Measurements from ENCODE around the gene OPN1LW. TPM values are rescaled to one million over a fixed set of nuclear protein-coding genes. Genes with fewer than 3 reads are reported as not detected.
A peak's percentile ranks its signal among the peaks of the same experiment; 100 is the strongest.

OPN1LW gene
- total RNA-seq, 1 experiment from 2014 or later, result not detected

GRCh38 chrX:154120567-154120966 is 23.5 kb upstream of the OPN1LW start:
- H3K9me3 ChIP-seq (replicated peaks), result no peaks in the 10 kb centered on the region
- H3K27me3 ChIP-seq (replicated peaks), result no peaks in the 10 kb centered on the region
- no peaks in the 10 kb centered on the region for H3K4me1 ChIP-seq (replicated peaks)

GRCh38 chrX:154121207-154121606 is 22.8 kb upstream of the OPN1LW start:
- Histone ChIP-seq H3K36me3 (no peaks in the 10 kb centered on the region), H3K27ac (no peak overlapping the region), H3K9me3 (replicated peaks) (no peaks in the 10 kb centered on the region), H3K27me3 (replicated peaks) (no peaks in the 10 kb centered on the region), H3K4me1 (replicated peaks) (no peaks in the 10 kb centered on the region), H3K4me3 (no peak overlapping the region)
- DNase-seq (ENCODE audit: low read depth in 1 of 2, low spot score in 2 of 2), result no peak

More at GRCh38 chrX:154120567-154120966, 23.5 kb upstream of the OPN1LW start:
- DNase-seq (ENCODE audit: low read depth in 1 of 2, low spot score in 2 of 2), result no peak
- H3K36me3 ChIP-seq, result no peaks in the 10 kb centered on the region
- no peak overlapping the region for H3K27ac ChIP-seq
- no peak overlapping the region for H3K4me3 ChIP-seq

- Histone ChIP-seq H3K27ac (no peak overlapping the region), H3K36me3 (no peaks in the 10 kb centered on the region), H3K27me3 (replicated peaks) (no peaks in the 10 kb centered on the region), H3K4me3 (no peak overlapping the region), H3K4me1 (replicated peaks) (no peaks in the 10 kb centered on the region), H3K9me3 (replicated peaks) (no peaks in the 10 kb centered on the region)
- DNase-seq (ENCODE audit: low read depth in 1 of 2, low spot score in 2 of 2), result no peak
Measured at GRCh38 chrX:154121961-154122360, 22.1 kb upstream of the OPN1LW start.

DNA sequence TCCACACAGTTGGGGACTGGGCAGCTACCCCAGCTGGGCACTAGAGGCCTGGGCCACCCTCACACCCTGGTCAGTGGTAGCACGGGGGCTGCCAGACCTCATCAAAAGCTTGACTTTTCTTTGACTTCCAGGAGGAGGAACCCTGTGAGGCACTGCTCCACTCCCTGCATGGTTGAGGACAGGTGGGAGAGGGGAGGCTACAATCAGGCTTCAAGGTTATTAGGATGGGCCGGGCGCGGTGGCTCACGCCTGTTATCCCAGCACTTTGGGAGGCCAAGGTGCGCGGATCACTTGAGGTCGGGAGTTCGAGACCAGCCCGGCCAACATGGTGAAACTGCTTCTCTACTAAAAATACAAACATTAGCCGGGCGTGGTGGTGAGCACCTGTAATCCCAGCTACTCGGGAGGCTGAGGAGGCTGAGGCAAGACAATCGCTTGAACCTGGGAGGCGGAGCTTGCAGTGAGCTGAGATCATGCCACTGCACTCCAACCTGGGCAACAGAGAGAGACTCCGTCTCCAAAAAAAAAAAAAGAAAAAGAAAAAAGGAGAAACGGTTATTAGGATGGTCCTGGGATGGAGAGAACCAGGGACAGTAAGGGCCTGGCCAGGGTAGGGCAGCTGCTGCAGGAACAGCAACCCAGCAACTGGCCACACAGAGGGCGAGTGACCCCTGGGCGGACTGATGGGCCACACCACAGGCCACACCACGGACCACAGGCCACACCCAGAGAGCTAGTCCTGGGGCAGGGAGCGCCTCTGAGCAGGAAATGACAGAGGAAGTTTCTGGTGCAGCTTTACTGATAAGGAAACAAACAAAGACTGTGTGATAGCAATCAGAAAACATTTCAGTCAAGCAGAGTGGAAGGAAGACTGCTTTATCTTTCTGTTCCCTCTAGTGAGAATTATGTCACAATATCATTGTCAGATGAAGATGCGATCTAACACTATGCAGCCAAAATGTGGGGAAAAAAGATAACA is 20.5 kb upstream of the OPN1LW start:
- Histone ChIP-seq H3K4me3 (no peak overlapping the region), H3K4me1 (replicated peaks) (no peaks in the 10 kb centered on the region), H3K36me3 (no peaks in the 10 kb centered on the region), H3K27ac (no peak overlapping the region), H3K27me3 (replicated peaks) (no peaks in the 10 kb centered on the region), H3K9me3 (replicated peaks) (no peaks in the 10 kb centered on the region)
- DNase-seq (ENCODE audit: low read depth in 1 of 2, low spot score in 2 of 2), result no peak

GRCh38 chrX:154125391-154126040 is 18.5 kb upstream of the OPN1LW start:
- no peak for DNase-seq (ENCODE audit: low read depth in 1 of 2, low spot score in 2 of 2)
- H3K36me3 ChIP-seq, result no peaks in the 10 kb centered on the region
- H3K4me3 ChIP-seq, result no peak overlapping the region
- H3K27me3 ChIP-seq (replicated peaks), result no peaks in the 10 kb centered on the region
- no peaks in the 10 kb centered on the region for H3K4me1 ChIP-seq (replicated peaks)
- H3K27ac ChIP-seq, result no peak overlapping the region
- no peaks in the 10 kb centered on the region for H3K9me3 ChIP-seq (replicated peaks)

DNA sequence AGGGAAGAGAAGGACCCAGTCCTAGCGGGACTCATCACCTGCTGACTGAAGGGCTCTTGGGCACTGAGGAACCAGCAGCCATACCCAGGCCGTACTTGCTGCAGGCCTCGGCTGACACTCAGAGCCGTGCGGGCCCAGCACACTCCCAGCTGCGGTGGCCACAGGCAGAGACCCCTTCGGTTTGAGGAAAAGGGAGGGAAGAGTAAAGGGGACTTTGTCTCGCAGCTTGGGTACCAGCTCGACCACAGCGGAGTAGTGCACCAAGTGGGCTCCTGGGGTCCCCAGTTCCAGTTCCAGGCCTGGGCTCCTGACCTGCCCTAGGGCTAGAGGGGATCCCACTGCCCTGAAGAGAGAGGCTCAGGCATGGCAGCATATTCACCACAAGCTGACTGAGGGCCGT is 17.9 kb upstream of the OPN1LW start:
- no peaks in the 10 kb centered on the region for H3K36me3 ChIP-seq
- no peak for DNase-seq (ENCODE audit: low read depth in 1 of 2, low spot score in 2 of 2)
- no peak overlapping the region for H3K4me3 ChIP-seq
- no peaks in the 10 kb centered on the region for H3K27me3 ChIP-seq (replicated peaks)
- H3K4me1 ChIP-seq (replicated peaks), result no peaks in the 10 kb centered on the region
- H3K27ac ChIP-seq, result no peak overlapping the region
- no peaks in the 10 kb centered on the region for H3K9me3 ChIP-seq (replicated peaks)

DNA sequence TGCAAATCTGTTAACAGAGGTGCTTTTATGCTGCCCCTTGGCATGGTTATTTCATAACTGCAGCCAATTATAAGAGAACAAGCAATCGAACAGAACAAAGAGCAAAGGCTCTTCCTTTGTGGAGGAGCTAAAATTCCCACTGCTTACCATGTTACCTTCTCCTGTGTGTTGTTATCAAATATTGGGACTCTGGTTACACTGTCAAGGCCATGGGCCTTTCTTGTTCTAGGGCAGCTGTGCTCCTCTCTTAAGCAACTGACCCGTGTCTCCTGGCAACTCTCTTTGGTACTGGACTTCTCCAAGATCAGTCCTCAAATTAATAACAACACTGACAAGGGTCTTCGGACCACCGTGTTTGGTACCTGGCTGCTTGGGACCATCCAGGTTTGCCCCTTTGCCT is 12.1 kb upstream of the OPN1LW start:
- Histone ChIP-seq H3K9me3 (replicated peaks) (no peaks in the 10 kb centered on the region), H3K4me1 (replicated peaks) (0 out of 2 replicates have a peak, but pooled peaks cover 4% of the 10 kb centered on the region), H3K36me3 (no peaks in the 10 kb centered on the region), H3K27ac (no peak overlapping the region), H3K4me3 (no peak overlapping the region), H3K27me3 (replicated peaks) (no peaks in the 10 kb centered on the region)
- DNase-seq (ENCODE audit: low read depth in 1 of 2, low spot score in 2 of 2), result no peak

- H3K4me1 ChIP-seq (replicated peaks), result 0 out of 2 replicates have a peak, but pooled peaks cover 4% of the 10 kb centered on the region
- no peaks in the 10 kb centered on the region for H3K36me3 ChIP-seq
- no peak overlapping the region for H3K4me3 ChIP-seq
- no peak for DNase-seq (ENCODE audit: low read depth in 1 of 2, low spot score in 2 of 2)
- H3K9me3 ChIP-seq (replicated peaks), result no peaks in the 10 kb centered on the region
- no peak overlapping the region for H3K27ac ChIP-seq
- H3K27me3 ChIP-seq (replicated peaks), result no peaks in the 10 kb centered on the region
Measured at GRCh38 chrX:154132366-154132765, 11.7 kb upstream of the OPN1LW start.

DNA sequence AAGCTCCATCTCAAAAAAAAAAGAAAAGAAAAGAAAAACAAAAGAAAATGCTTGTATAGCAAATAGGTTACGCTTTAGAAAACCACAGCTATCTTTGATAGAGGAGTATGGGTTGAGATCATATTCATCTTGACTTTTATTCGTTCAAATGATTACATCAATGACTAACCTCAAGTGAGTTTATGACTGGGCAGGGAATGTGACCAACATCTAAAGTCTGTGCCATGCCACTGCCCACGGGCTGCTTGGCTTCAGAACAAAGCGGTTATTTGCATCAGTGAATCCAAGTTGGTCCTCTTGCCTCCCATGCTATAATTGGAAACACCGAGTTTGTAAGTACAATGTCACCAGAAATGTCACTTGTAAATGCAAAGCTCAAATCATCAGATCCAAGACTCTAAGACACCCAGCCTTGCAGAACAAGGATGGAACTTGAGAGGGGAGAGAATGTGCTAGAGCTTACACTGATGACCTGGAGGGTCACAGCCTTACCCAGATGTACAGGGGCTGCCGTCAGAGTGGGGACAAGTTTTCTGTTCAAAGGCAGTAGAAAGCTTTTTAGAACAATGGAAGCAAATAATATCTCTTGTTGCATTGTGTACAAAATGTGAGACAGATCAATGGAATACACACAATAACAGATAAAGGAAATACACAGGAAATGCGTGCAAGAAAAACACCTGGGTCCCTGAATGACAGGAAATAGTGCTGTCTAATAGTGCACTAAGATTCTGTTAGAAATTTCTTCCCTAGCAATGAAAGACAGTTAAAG is 8.4 kb upstream of the OPN1LW start:
- no peak for DNase-seq (ENCODE audit: low read depth in 1 of 2, low spot score in 2 of 2)

GRCh38 chrX:154136627-154137161 is 7.3 kb upstream of the OPN1LW start:
- Histone ChIP-seq H3K4me3 (no peak overlapping the region), H3K27ac (no peak overlapping the region), H3K9me3 (replicated peaks) (no peaks in the 10 kb centered on the region), H3K4me1 (replicated peaks) (0 out of 2 replicates have a peak, but pooled peaks cover 4% of the 10 kb centered on the region), H3K36me3 (no peaks in the 10 kb centered on the region), H3K27me3 (replicated peaks) (no peaks in the 10 kb centered on the region)
- peak; percentile 38 to 63 for DNase-seq (ENCODE audit: low read depth in 1 of 2, low spot score in 2 of 2)

More for the DNA sequence above, 8.4 kb upstream of the OPN1LW start:
- Histone ChIP-seq H3K36me3 (no peaks in the 10 kb centered on the region), H3K27me3 (replicated peaks) (no peaks in the 10 kb centered on the region), H3K4me3 (no peak overlapping the region), H3K27ac (no peak overlapping the region), H3K9me3 (replicated peaks) (no peaks in the 10 kb centered on the region), H3K4me1 (replicated peaks) (0 out of 2 replicates have a peak, but pooled peaks cover 4% of the 10 kb centered on the region)

DNA sequence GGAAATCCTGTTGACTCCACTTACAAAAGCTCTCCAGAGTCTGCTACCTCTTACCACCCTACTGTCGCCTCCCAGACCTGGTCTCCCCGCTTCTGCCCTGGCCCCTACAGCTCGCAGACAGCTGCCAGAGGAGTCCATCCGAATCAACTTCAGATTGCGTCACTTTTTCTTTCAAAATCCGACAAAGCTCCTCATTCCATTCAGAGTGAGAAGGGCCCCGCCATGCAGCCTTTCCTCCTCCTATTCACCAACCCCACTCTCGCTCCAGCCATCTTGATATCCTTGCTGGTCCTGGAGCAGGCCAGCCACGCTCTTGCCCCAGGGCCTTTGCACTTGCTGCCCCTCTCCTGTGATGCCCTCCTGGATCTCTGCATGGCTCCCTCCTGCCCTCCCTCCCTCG is 5.2 kb upstream of the OPN1LW start:
- Histone ChIP-seq H3K36me3 (no peaks in the 10 kb centered on the region), H3K27ac (no peak overlapping the region), H3K9me3 (replicated peaks) (no peaks in the 10 kb centered on the region), H3K4me3 (no peak overlapping the region), H3K27me3 (replicated peaks) (no peaks in the 10 kb centered on the region), H3K4me1 (replicated peaks) (0 out of 2 replicates have a peak, but pooled peaks cover 4% of the 10 kb centered on the region)
- no peak for DNase-seq (ENCODE audit: low read depth in 1 of 2, low spot score in 2 of 2)

DNA sequence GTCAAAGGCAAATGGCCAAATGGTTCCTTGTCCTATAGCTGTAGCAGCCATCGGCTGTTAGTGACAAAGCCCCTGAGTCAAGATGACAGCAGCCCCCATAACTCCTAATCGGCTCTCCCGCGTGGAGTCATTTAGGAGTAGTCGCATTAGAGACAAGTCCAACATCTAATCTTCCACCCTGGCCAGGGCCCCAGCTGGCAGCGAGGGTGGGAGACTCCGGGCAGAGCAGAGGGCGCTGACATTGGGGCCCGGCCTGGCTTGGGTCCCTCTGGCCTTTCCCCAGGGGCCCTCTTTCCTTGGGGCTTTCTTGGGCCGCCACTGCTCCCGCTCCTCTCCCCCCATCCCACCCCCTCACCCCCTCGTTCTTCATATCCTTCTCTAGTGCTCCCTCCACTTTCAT is 3.8 kb upstream of the OPN1LW start:
- H3K36me3 ChIP-seq, result no peaks in the 10 kb centered on the region
- 0 out of 2 replicates have a peak, but pooled peaks cover 4% of the 10 kb centered on the region for H3K4me1 ChIP-seq (replicated peaks)
- no peak for DNase-seq (ENCODE audit: low read depth in 1 of 2, low spot score in 2 of 2)
- H3K27me3 ChIP-seq (replicated peaks), result no peaks in the 10 kb centered on the region
- H3K4me3 ChIP-seq, result no peak overlapping the region
- no peak overlapping the region for H3K27ac ChIP-seq
- H3K9me3 ChIP-seq (replicated peaks), result no peaks in the 10 kb centered on the region

DNA sequence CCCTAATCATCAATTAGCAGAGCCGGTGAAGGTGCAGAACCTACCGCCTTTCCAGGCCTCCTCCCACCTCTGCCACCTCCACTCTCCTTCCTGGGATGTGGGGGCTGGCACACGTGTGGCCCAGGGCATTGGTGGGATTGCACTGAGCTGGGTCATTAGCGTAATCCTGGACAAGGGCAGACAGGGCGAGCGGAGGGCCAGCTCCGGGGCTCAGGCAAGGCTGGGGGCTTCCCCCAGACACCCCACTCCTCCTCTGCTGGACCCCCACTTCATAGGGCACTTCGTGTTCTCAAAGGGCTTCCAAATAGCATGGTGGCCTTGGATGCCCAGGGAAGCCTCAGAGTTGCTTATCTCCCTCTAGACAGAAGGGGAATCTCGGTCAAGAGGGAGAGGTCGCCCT is 3.3 kb upstream of the OPN1LW start:
- H3K36me3 ChIP-seq, result no peaks in the 10 kb centered on the region
- H3K4me3 ChIP-seq, result no peak overlapping the region
- H3K27me3 ChIP-seq (replicated peaks), result no peaks in the 10 kb centered on the region
- H3K27ac ChIP-seq, result no peak overlapping the region
- DNase-seq (ENCODE audit: low read depth in 1 of 2, low spot score in 2 of 2), result no peak
- H3K9me3 ChIP-seq (replicated peaks), result no peaks in the 10 kb centered on the region
- H3K4me1 ChIP-seq (replicated peaks), result 0 out of 2 replicates have a peak, but pooled peaks cover 4% of the 10 kb centered on the region
